DMS79 (cell line): ENCODE data around the gene CRYGA.
A peak's percentile ranks its signal among the peaks of the same experiment; 100 is the strongest.
"Not testable (repeated sequence)": the region's sequence is repeated elsewhere in the genome, so short reads cannot be mapped to it uniquely, and the experiment has no call there.

Experiments used
- DNase-seq: peaks from one replicate; lab custom pipeline; 2025; lab: John Stamatoyannopoulos, UW

Gene CRYGA

DNA sequence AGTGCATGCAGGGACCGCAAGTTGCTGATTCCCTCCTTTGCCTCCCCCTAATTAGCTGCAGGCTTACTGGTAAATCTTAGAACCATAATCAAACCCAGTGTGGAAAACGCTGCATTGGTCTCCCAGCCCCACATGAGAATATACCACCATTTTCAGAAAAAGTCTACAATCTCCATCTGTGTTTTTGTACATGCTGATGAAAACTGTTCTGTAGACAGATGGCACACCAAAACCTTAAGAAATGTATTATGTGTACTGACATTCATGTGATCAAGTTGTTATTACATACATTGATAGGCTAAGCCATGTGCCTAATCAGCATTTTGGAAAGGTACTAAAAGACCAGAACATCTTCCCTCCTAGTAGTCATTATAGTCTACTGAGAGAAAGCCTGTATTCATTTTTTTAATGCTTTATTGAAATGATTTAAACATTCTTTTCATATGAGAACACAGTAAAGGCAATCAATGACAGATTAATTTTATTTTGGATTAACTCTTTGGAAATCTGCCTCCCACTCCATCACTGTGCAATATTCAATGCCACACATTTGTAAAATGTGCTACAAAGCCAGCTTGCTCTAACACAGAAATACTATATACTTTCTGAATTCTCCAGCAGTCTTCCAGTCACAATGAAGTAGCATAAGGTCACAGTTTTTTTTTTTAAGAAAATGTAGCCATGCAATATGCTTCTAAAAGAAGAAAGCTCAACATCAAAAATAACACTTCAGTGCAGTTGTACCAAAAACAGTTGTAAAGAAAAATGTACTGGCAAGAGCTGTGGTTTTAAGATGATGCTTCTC is 1.8 kb upstream of the CRYGA start:
- DNase-seq: no peak

DNA sequence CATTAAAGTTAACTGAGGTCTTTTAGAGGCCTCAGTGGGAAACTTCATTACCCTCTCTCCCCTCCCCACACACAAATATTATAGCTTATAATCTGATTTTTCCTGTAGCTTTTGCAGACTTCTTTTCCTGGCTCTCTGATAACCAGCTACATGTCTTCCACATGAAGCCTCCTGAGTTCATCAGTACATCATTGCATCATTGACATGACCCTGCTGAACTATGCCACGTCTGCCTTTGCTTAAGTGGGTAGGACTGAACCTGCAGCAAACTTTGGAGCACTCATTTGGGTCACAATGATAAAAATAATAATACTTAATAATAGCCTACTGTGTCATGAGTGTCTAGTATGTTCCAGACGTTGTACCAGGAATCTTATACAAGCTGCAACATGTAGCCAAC is 7.0 kb downstream of the CRYGA start:
- DNase-seq: no peak

DNA sequence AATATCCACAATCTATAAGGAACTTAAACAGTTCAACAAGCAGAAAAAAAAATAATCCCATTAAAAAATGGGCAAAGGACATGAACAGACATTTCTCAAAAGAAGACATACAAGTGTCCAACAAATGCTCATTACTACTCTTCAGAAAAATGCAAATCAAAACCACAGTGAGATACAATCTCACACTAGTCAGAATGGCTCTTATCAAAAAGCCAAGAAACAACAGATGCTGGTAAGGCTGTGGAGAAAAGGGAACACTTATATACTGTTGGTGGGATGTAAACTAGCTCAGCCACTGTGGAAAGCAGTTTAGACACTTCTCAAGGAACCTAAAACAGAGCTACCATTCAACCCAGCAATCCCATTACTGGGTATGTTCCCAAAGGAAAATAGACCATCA is 10.2 kb downstream of the CRYGA start:
- DNase-seq: no peak

DNA sequence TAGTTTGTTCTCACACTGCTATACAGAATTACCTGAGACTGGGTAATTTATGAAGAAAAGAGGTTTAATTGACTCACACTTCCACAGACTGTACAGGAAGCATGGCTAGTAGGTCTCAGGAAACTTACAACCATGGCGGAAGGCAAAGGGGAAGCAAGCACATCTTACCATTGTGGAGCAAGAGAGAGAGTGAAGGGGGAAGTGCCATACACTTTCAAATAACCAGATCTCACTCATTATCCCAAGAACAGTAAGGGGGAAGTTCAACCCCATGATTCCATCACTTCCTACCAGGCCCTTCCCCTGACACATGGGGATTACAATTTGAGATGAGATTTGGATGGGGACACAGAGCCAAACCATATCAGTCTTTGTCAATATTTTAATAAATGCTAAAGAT is 12.4 kb downstream of the CRYGA start:
- no peak for DNase-seq

DNA sequence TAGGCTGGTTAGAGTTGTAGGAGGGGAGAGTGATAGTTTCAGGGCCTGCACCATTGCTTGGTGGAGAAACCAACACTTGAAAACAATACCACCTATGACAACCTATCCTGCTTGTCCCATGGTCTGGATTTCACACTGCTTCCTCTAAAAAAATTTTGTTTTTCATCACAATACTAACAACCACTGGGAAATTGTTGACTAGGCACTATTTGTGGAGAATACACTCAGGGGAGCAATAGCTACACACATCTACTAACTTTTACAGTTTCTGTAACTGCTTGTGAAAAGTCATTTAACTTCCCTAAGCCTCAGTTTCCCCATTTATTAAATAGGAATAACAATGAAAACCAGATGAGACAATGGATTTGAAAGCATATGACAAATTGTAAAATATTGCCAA is 13.3 kb downstream of the CRYGA start:
- no peak for DNase-seq

DNA sequence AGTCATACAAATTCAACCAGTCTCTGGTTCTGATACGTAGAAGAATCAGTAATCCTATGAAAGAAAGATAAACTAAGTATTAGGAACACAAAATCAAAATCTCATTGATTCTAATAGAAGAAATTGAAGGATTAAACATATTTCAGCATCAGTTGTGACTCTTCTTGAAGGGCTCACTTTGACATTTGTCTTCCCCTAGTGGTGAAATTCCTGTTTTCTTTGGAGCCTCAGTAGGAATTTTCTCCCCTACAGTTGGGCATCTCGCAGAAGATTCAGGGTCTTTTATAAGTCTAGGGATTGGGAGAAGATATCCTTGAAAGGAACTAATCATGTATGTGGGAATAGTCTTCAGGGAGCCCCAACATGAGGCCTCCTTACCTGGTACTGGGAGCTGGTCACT is 14.6 kb downstream of the CRYGA start:
- DNase-seq: no peak

DNA sequence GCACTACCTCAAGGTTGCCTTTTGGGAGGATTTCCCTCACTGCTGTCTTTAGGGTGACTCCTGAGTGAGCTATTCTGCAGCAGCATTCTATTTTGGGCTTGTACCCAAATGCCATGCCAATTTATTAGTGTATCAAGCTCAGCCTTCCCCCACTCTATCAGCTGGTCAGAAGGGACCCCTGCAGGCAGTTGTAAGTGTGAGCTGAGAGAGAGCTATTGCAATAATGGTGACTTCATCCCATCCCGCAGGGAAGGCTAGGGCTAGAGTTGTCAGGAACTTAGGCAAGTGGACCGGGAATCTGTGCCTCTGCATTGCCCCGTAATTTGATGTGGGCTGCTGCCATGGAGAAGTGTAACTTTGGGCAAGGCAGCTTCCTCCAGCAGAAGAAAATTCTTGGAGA is 15.6 kb downstream of the CRYGA start:
- no peak for DNase-seq

DNA sequence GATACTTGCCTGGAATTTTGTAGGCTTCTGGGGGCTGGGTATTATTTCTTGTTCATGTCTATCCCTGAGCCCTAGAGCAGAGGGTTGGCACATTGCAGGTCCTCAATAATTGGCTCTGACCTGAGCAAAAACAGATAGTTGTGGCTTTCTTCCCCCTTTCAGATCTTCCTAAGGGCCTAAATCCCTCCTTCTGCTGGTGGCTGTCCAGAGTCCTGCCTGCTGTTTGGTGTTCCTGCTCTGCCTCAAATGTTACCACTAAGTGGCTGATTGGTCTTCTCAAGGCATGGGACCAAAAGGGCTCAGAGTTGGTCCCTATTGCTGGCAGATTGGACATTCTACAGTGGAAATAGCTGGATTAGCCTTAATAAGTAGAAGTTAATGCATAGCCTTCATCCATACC is 16.4 kb downstream of the CRYGA start:
- DNase-seq: no peak

DNA sequence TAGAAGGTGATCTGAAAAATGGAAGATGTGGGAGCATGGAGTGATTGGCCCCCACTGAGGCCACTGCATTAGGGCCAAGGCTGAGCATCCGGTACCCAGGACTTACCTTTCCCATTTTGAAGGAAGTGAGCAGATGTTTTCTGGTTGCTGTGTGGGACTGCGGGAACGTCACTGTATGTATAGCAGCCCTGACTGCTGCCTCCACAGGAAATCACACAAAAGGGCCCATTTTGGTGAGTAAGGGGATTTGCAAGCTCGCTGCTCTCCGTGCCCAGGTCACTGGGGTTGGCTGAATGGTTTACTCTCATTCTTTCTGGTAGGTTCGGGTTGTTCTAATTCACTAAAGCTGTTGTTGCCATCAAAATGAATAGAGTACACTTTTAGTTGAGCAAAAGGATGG is 17.4 kb downstream of the CRYGA start, which contains the start of gene CRYGB:
Gene CRYGB, minus strand, starts transcription at position 153 of the 400 bp plus-strand sequence. Its CDS starts 38 bp downstream, at position 115.
- no peak for DNase-seq

DNA sequence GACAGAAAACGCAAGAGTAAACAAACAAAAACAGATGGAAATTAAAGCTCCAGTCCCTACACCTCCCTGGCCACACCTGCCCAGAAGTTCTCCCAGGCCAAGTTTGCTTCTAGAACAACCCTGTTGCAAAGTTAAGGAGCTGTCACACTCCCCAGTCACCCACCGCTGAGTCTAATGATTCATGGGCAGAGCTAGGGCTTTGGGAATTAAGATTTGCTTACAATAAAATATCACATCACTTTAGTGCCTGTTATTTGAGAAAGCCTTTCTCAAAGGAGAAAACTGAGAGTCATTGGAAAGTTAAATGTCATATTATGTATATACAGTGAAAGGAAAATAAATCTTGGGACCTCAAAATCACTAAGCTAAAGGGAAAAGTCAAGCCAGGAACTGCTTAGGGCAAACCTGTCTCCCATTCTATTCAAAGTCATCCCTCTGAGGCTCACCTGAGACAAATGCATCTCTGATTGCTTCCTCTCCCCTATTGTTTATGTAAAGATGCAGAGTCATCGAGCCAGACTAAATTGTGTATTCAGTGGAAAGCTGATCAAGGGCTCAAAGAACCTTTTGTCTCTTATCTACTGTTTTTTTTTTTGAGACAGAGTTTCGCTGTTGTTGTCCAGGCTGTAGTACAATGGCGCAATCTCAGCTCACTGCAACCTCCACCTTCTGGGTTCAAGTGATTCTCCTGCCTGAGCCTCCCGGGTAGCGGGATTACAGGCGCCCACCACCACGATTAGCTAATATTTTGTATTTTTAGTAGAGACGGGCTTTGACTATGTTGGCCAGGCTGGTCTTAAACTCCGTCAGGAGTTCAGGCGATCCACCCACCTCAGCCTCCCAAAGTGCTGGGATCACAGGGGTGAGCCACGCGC is 20.2 kb downstream of the CRYGA start:
- peak; percentile 6 for DNase-seq

DNA sequence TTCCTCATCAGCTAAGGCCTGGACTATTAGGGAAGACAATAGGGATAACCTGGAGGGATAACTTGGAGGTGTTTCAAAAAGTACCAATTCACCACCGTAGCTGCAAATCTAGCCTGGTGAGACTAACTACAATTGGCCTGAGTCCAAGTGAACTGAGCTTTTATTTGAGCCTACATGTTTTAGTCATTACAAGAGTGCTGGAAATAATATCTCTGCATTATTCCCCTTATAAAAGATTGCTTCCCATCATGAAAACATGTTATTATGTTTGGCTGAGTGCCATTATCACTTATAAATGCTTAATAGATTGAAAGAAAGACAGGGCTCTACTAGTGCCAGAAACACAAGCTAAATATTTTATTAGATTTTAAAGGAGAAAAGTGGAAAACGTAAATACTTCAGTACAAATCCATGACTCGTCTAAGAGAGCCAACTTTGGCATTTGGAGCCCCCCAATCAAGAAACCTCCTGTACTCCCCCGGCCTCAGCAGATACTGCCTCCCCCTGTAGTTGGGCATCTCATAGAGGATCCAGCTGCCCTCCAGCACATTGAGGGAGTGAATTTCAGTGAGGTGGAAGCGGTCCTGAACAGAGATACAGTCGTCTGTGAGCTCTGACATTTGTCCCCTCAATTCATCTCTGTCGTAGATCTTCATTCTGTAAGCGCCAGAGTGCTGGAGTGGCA is 21.0 kb downstream of the CRYGA start:
- peak; percentile 42 for DNase-seq

DNA sequence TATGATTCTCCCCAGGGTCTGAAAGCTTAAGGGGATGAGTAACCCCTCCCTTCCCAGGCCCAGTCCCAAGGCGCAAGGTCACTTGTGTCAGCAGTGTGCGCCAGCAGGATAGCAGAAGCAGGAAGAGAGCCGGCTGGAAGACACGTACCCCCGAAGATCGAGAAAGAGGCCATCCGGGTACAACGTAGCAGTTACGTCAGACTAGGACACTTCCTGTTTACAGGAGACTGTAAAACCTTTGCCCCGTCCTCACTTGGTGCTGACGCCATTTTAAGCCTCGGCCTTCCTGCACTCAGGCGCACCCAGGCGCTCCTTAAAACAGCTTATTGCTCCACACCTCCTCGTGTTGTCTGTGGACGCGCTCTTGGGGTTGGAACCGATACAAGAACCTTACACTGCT is 23.9 kb downstream of the CRYGA start:
- no peak for DNase-seq

DNA sequence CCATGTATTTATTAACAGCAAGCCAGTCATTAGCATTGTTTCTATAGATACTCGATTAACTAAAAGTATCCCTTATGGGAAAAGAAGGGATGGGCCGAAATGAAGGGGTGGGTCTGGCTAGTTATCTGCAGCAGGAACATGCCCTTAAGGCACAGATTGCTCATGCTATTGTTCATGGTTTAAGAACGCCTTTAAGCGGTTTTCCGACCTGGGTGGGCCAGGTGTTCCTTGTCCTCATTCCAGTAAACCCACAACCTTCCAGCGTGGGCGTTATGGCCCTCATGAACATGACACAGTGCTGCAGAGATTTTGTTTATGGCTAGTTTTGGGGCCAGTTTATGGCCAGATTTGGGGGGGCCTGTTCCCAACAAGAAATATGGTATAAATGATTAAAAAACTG is 25.1 kb downstream of the CRYGA start:
- not testable (repeated sequence) for DNase-seq

DNA sequence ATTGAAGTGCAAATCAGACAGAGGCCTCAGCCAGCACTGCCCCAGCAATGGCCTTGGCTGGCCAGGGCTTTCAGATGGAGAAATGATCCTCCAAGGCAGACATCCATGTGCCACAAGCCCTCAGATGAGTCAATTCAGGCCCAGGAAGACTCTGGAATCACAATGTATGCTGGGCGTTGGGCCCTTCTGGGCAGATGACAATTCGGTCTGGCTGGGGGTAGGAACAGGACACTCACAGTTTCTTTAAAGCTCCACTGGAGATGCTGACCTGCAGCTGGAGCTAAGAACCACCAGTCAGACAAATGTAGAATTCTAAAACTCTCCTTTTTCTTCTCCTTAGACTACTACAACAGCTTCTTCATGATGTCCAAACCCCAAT is 26.7 kb downstream of the CRYGA start:
- DNase-seq: no peak

DNA sequence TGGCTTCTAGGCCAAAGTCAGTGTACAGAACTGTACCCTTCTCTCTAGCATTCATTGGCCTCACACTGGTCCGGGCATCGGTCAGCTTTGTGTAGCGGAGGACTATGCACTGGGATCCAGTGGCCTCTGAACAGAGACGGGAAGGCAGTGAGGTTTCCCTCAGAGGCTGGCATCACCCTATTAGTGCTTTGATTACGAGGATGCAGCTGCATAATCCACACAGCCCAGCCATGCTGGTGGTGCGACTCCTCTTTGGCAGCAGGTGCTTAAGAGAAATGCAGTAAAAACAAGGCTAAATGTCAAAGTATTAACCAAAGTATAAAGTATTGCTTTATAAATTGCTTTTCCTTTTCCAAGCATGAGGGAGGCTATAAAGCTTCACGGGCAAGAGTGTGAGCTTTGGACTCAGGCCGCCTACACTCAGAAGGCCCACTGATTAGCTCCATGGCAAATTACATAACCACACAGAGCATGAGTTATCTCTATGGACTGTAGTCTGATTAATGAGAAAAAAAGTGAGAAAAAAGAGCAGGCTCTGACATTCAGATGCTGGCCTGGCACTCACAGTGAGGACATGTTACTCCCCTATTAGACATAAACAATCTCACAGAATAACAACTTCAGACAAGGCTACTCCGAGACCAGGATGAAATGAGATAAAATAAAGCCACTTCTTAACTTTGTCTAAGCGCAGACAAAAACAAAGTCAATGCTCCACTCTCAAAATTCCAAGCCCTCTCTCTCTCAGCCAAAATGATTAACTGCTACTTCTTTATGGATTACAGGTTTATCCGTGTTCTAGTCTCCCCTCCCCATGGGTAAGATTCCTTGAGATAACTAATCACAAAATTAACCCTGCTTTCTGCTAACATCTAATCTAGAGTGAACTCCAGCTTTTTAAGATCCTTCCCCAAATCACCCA is 27.3 kb downstream of the CRYGA start:
- no peak for DNase-seq

DNA sequence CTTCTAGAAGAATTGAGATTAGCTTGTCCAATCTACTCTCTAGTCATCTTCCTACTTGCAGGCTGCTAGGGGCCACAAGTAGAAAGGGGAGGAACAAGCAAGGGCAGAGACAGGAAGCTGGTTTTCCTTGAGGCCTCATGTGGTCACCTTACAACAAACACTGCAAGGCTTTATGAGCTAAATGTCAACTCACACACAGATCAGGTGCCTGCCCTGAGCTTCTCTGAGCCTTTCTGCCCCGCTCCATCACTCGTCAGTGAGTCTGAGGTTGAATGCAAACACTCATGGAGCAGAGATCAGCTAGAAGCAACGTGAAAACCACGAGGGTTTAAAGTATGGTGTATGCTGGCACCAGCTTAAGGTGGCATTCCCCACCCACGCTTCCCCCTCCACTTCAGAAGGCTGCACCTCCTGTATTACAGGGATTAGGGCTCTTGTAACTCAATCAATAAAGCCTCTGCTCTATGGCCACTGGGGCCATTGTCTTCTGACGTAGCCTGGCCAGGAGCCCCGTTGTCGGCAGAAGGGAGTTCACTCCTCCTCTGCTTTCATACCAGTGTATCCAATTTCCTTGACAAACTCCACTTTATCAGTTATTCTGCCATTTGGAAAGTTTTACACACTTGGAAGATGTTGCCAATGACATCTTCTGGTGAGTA is 28.3 kb downstream of the CRYGA start:
- no peak for DNase-seq

DNA sequence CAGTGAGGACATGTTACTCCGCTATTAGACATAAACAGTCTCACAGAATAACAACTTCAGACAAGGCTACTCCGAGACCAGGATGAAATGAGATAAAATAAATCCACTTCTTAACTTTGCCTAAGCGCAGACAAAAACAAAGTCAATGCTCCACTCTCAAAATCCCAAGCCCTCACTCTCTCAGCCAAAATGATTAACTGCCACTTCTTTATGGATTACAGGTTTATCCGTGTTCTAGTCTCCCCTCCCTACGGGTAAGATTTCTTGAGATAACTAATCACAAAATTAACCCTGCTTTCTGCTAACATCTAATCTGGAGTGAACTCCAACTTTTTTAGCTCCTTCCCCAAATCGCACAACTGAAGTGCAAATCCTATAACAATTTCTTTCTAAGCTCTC is 32.7 kb downstream of the CRYGA start:
- no peak for DNase-seq

DNA sequence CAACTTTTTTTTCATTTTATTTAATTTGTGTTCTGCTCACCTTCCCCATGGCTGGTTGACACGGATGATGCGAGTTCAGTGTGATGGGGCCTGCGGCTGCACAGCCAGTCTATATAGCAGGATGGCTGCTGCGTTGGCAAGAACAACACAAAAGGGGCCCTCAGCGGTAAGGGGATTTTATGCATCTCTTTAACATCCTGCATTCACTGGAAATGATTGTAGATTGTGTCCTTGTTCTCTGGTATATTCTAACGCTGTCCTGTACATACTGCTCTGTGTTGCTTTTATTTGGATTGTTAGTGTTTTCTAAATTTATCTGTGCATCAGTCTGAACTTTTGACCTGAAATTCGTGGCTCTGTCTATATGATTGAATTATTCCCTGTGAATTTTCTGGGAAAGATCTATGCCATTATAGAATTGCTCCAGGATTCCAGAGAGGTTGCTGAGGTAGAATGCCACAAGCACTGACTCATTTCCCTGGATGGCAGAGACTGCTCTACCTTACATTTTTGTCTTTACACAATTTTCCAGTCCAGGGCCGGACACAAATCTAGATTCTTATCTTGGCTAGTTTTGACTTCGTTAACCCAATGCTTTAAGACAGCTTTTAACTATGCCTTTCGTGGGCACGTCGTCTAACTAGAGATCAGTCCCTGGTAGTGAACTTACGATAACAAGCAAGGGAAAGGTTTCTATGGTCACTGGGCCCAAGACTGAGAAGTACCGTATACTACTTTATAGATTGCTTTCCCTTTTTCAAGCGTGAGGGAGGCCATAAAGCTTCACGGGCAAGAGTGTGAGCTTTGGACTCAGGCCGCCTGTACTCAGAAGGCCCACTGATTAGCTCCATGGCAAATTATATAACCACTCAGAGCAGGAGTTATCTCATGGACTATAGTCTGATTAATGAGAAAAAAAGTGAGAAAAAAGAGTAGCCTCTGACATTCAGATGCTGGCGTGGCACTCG is 33.4 kb downstream of the CRYGA start, which contains the start of gene CRYGC:
Gene CRYGC, minus strand, starts transcription at position 85 of the 968 bp plus-strand sequence. Its CDS starts 36 bp downstream, at position 49.
- no peak for DNase-seq

DNA sequence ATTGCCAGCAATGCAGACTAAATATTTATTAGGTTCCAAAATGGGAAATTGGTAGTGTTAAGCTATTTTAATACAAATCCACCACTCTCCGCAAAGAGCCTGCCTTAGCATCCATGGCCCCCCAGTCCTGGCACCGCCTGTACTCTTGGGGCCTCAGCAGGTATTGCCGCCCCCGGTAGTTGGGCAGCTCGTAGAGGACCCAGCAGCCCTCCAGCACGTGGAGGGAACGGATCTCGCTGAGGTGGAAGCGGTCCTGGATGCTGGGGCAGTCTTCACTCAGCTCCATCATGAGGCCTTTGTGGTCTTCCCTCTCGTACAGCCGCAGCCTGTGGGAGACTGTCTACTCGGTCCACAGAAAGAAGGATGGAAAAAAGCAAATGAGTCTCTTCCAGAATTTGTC is 35.3 kb downstream of the CRYGA start:
- DNase-seq: no peak

DNA sequence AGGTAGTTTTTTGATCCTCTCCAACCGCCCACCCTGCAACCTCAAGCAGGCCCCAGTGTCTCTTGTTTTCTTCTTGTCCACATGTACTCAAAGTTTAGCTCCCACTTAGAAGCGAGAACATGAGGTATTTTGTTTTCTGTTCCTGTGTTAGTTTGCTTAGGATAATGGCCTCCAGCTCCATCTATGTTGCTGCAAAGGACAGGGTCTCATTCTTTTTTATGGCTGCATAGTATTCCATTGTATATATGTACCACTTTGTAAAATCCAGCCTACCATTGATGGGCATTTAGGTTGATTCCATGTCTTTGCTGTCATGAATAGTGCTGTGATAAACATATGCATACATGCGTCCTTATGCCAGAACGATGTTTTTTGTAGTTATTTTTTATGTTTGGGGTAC is 36.3 kb downstream of the CRYGA start:
- no peak for DNase-seq
